Peyer's patch (tissue), 4 donors: ENCODE measurements around the gene FNDC3A.

Source experiments
- CTCF ChIP-seq, 6 experiments: fragments of 450-650 bp in 4 of 6; fragments of 200-600 bp in 2 of 6; sonication (generic) in 1 of 6; IDR thresholded peaks; one replicate each; pipeline ENCODE4 v1.5.1; 2017 to 2019; ENCODE audit warnings: antibody characterized with exemption in 6 of 6, mild to moderate bottlenecking in 3 of 6, moderate library complexity in 1 of 6
- POLR2A ChIP-seq, 2 donors: fragments of 450-650 bp; IDR thresholded peaks; one replicate each; pipeline ENCODE4 v1.5.1; 2017; ENCODE audit warnings: antibody characterized with exemption in 2 of 2, mild to moderate bottlenecking in 2 of 2, moderate library complexity in 2 of 2

GRCh38 chr13:48930918-48931317, 44.8 kb upstream of the FNDC3A start:
- no peak for TF ChIP-seq CTCF (IDR thresholded peaks at IDR 0.05)
- no peak for TF ChIP-seq POLR2A (IDR thresholded peaks at IDR 0.05)
